GM19193 (cell line): ENCODE measurements around the gene CMIP.

Experiments
- POLR2A ChIP-seq: IDR thresholded peaks from 4 replicates; pipeline ENCODE4 v1.6.1; 2011; ENCODE audit not compliant: insufficient read depth, insufficient read length; ENCODE audit errors: extremely low read depth

Gene CMIP

GRCh38 chr16:81440888-81441761 is 3.5 kb upstream of the CMIP start:
- TF ChIP-seq POLR2A, result no peak

GRCh38 chr16:81442220-81442915 is 2.2 kb upstream of the CMIP start:
- TF ChIP-seq POLR2A, result no peak

GRCh38 chr16:81442916-81443687 is 1.5 kb upstream of the CMIP start:
- TF ChIP-seq POLR2A, result no peak

GRCh38 chr16:81443688-81444447 is 740 bp upstream of the CMIP start:
- TF ChIP-seq POLR2A, result no peak

- TF ChIP-seq POLR2A, result peak; percentile 16
Observed at GRCh38 chr16:81445143-81445961, 744 bp downstream of the CMIP start.

- TF ChIP-seq POLR2A, result no peak
Observed at GRCh38 chr16:81445966-81446906, 1.6 kb downstream of the CMIP start.

- TF ChIP-seq POLR2A, result no peak
Observed at GRCh38 chr16:81446907-81447268, 2.3 kb downstream of the CMIP start.

- no peak for TF ChIP-seq POLR2A
Observed at GRCh38 chr16:81447383-81448101, 2.9 kb downstream of the CMIP start.

- no peak for TF ChIP-seq POLR2A
Observed at GRCh38 chr16:81448154-81449131, 3.8 kb downstream of the CMIP start.

- TF ChIP-seq POLR2A, result no peak
Observed at GRCh38 chr16:81449241-81449640, 4.6 kb downstream of the CMIP start.

- no peak for TF ChIP-seq POLR2A
Observed at GRCh38 chr16:81449899-81450608, 5.4 kb downstream of the CMIP start.
